IMR-90 (cell line): ENCODE results near the gene PTPN21. TPM values are rescaled to one million over a fixed set of nuclear protein-coding genes. Genes with fewer than 3 reads are reported as not detected.

ENCODE experiments used
- ATAC-seq: fragments of 200-7000 bp; cut with Tn5 transposase; 2 replicates; pipeline ENCODE4 v1.9.1; 2020; ENCODE audit warnings: low read depth, mild to moderate bottlenecking, moderate library complexity
- BruUV-seq: library from RNA; stranded (reverse); fragments of 400-500 nt; replicated peaks from 2 replicates; lab custom pipeline; 2021; lab: Mats Ljungman, UMichigan
- CTCF ChIA-PET: fragments of 300-600 bp; formaldehyde crosslinking; extraction: SDS; loops from one replicate; lab custom pipeline; 2021; ENCODE audit warnings: antibody characterized with exemption; lab: Yijun Ruan, JAX
- POLR2A ChIA-PET: fragments of 300-600 bp; sonication (Branson Sonifier 250); formaldehyde crosslinking; loops from one replicate; lab custom pipeline; 2022; ENCODE audit warnings: antibody characterized with exemption; ENCODE audit not compliant: unreplicated experiment; lab: Charles Lee
- DNase-seq: peaks from one replicate; pipeline ENCODE4 v3.0.0; 2013
- H2AFZ ChIP-seq: replicated peaks from 2 replicates; pipeline ENCODE3; 2013; ENCODE audit warnings: low read length, mild to moderate bottlenecking; ENCODE audit not compliant: poor library complexity
- H2AK5ac ChIP-seq: 2 replicates; pipeline ENCODE4 v1.6.1; 2013; ENCODE audit warnings: low read depth, low read length, inconsistent platforms
- H2AK9ac ChIP-seq: replicated peaks from 2 replicates; pipeline ENCODE3; 2013; ENCODE audit warnings: mild to moderate bottlenecking, low read depth, low read length, moderate library complexity; ENCODE audit not compliant: poor library complexity
- H2BK120ac ChIP-seq: 2 replicates; pipeline ENCODE4 v1.6.1; 2013; ENCODE audit warnings: low read depth, low read length, inconsistent platforms
- H2BK15ac ChIP-seq: 3 replicates; pipeline ENCODE4 v1.6.1; 2013; ENCODE audit warnings: low read depth, low read length, inconsistent platforms
- H2BK20ac ChIP-seq: 2 replicates; pipeline ENCODE4 v1.6.1; 2013; ENCODE audit warnings: low read depth, mild to moderate bottlenecking, inconsistent platforms, low read length, moderate library complexity
- H2BK5ac ChIP-seq: 2 replicates; pipeline ENCODE4 v1.6.1; 2013; ENCODE audit warnings: mild to moderate bottlenecking, low read depth, low read length, inconsistent platforms; ENCODE audit not compliant: poor library complexity, severe bottlenecking
- H3K14ac ChIP-seq: replicated peaks from 2 replicates; pipeline ENCODE4 v1.6.1; 2013; ENCODE audit warnings: low read depth, low read length, inconsistent platforms
- H3K18ac ChIP-seq: 2 replicates; pipeline ENCODE4 v1.6.1; 2013; ENCODE audit warnings: low read depth, low read length, control low read depth
- H3K23ac ChIP-seq: 2 replicates; pipeline ENCODE4 v1.6.1; 2013; ENCODE audit warnings: low read depth, low read length, inconsistent platforms
- H3K27ac ChIP-seq: 2 replicates; pipeline ENCODE4 v1.5.1; 2013; ENCODE audit warnings: mild to moderate bottlenecking, control low read depth, low read length; ENCODE audit not compliant: insufficient read depth
- H3K27me3 ChIP-seq: 2 replicates; pipeline ENCODE4 v1.6.1; 2013; ENCODE audit warnings: low read length; ENCODE audit not compliant: control insufficient read depth, insufficient read depth
- H3K36me3 ChIP-seq: 2 replicates; pipeline ENCODE4 v1.6.1; 2013; ENCODE audit warnings: low read length, mixed read lengths; ENCODE audit not compliant: control insufficient read depth, insufficient read depth
- H3K4ac ChIP-seq: 2 replicates; pipeline ENCODE4 v1.6.1; 2013; ENCODE audit warnings: low read depth, low read length, inconsistent platforms
- H3K4me1 ChIP-seq: 2 replicates; pipeline ENCODE4 v1.6.1; 2013; ENCODE audit warnings: low read length, mixed read lengths; ENCODE audit not compliant: control insufficient read depth, insufficient read depth
- H3K4me2 ChIP-seq: 2 replicates; pipeline ENCODE4 v1.6.1; 2013; ENCODE audit warnings: low read depth, mild to moderate bottlenecking, control low read depth, low read length, moderate library complexity
- H3K4me3 ChIP-seq: 2 replicates; pipeline ENCODE4 v1.5.1; 2013; ENCODE audit warnings: low read depth, mild to moderate bottlenecking, control low read depth, low read length, moderate library complexity; ENCODE audit not compliant: insufficient read depth
- H3K56ac ChIP-seq: 2 replicates; pipeline ENCODE4 v1.6.1; 2013; ENCODE audit warnings: low read length, inconsistent platforms; ENCODE audit not compliant: insufficient read depth; ENCODE audit errors: extremely low read depth
- H3K79me1 ChIP-seq, 2 experiments: 2 replicates each; pipeline ENCODE4 v1.6.1; 2013; ENCODE audit warnings: low read length in 2 of 2, inconsistent platforms in 1 of 2, low read depth in 1 of 2
- H3K9ac ChIP-seq: 2 replicates; pipeline ENCODE4 v1.6.1; 2013; ENCODE audit warnings: low read depth, low read length, control low read depth
- H3K9me1 ChIP-seq: 2 replicates; pipeline ENCODE4 v1.6.1; 2013; ENCODE audit warnings: low read length, inconsistent platforms; ENCODE audit not compliant: insufficient read depth
- H3K9me3 ChIP-seq: 2 replicates; pipeline ENCODE4 v1.6.1; 2013; ENCODE audit warnings: low read length; ENCODE audit not compliant: control insufficient read depth, insufficient read depth
- H4K20me1 ChIP-seq: 2 replicates; pipeline ENCODE4 v1.6.1; 2013; ENCODE audit warnings: low read length, inconsistent platforms; ENCODE audit not compliant: insufficient read depth
- H4K5ac ChIP-seq: 2 replicates; pipeline ENCODE4 v1.6.1; 2013; ENCODE audit warnings: mild to moderate bottlenecking, low read depth, low read length, control low read depth
- H4K8ac ChIP-seq, 2 experiments: 2 replicates each; pipeline ENCODE4 v1.6.1; 2013; ENCODE audit warnings: low read depth in 2 of 2, low read length in 2 of 2, control low read depth in 1 of 2, inconsistent platforms in 1 of 2
- H4K91ac ChIP-seq: 2 replicates; pipeline ENCODE4 v1.6.1; 2013; ENCODE audit warnings: low read depth, low read length, inconsistent platforms; ENCODE audit not compliant: insufficient read depth
- CEBPB ChIP-seq: IDR thresholded peaks from 2 replicates; pipeline ENCODE4 v1.6.1; 2012; ENCODE audit warnings: low read depth, low read length, improper control_type of control experiment
- MAFK ChIP-seq: IDR thresholded peaks from 2 replicates; pipeline ENCODE4 v1.6.1; 2012; ENCODE audit warnings: low read depth, low read length, improper control_type of control experiment
- WGBS, 2 experiments: methylation state at CpG; one replicate each; pipeline versions ENCODE4 v1.1.5 to v1.1.7; 2013; ENCODE audit warnings: missing lambda C conversion rate in 2 of 2; ENCODE audit not compliant: insufficient read length in 1 of 2; ENCODE audit errors: extremely low coverage in 2 of 2; 5-methylcytosine and 5-hydroxymethylcytosine counted together
- dilution Hi-C: fragments of 300-500 bp; cut with HindIII; formaldehyde crosslinking; loops from one replicate; pipeline ENCODE4 v1.14.3; 2018; ENCODE audit warnings: low sequenced_read_pairs; ENCODE audit not compliant: unreplicated experiment
- in situ Hi-C: fragments of 300-500 bp; cut with MboI; formaldehyde crosslinking; loops from 3 replicates; pipeline ENCODE4 v1.14.3; 2019; ENCODE audit warnings: low sequenced_read_pairs, inconsistent platforms, mixed read lengths
- intact Hi-C: fragments of 100-400 bp; cut with micrococcal nuclease; formaldehyde crosslinking; loops from 2 replicates; pipeline ENCODE4 v1.10.0; 2022
- polyA plus RNA-seq, 3 experiments: library from polyadenylated mRNA; depleted of rRNA; stranded (reverse); fragments of >200 nt; gene quantifications; 2 replicates each; pipeline ENCODE4 v1.2.3, GENCODE V29; 2012; ENCODE audit warnings: low replicate concordance in 1 of 3
- total RNA-seq: library from RNA; depleted of rRNA; stranded (reverse); fragments of >200 nt; gene quantifications from 2 replicates; pipeline ENCODE4 v1.2.3, GENCODE V29; 2012

The PTPN21 gene
- total and polyA plus RNA-seq, 2 of the 4 experiments (the other 2 are of a cell fraction) = 10.4 to 10.7 TPM

GRCh38 chr14:88521818-88522217 is 33.0 kb downstream of the PTPN21 start:
- H3K27me3 ChIP-seq = no peaks in the 10 kb centered on the region
- WGBS, 2 experiments = no CpG with 5 or more reads among the region's 3 CpGs
- POLR2A ChIA-PET = no interaction called here
- H3K4me1 ChIP-seq = peaks cover 2% of the 10 kb centered on the region; the same call in 1 of the 2 replicates
- no peak overlapping the region for H2BK120ac ChIP-seq
- peaks cover 8% of the 10 kb centered on the region; the same call in 1 of the 2 replicates for H4K20me1 ChIP-seq
- H3K36me3 ChIP-seq = peaks cover 4% of the 10 kb centered on the region; the same call in 1 of the 2 replicates
- intact Hi-C loops (no loop called here), in situ Hi-C loops (no loop called here), dilution Hi-C loops (no loop called here)
- H3K9ac ChIP-seq = no peak overlapping the region
- H2BK20ac ChIP-seq = no peak overlapping the region
- no peak overlapping the region for H3K23ac ChIP-seq
- peak; percentile 38; the same call in 1 of the 2 replicates for ATAC-seq
- no peaks in the 10 kb centered on the region for H3K9me3 ChIP-seq
- no peak overlapping the region for H3K4me3 ChIP-seq
- CTCF ChIA-PET = no interaction called here
- H2BK15ac ChIP-seq = no peak overlapping the region
- H2AFZ ChIP-seq = no peak overlapping the region
- no peak overlapping the region for H3K4me2 ChIP-seq
- no peak overlapping the region for H4K5ac ChIP-seq
- H3K56ac ChIP-seq = no peak overlapping the region
- H3K18ac ChIP-seq = no peak overlapping the region
- H2BK5ac ChIP-seq = no peak overlapping the region
- H2AK9ac ChIP-seq = no peak overlapping the region
- no peak overlapping the region; the same call in 1 of the 2 replicates for H3K14ac ChIP-seq
- H3K9me1 ChIP-seq = no peaks in the 10 kb centered on the region
- no peak overlapping the region for H4K91ac ChIP-seq
- no peak overlapping the region for H2AK5ac ChIP-seq
- no peak overlapping the region for H3K27ac ChIP-seq
- no peak overlapping the region for H3K4ac ChIP-seq
- peaks cover 26 to 52% of the 10 kb centered on the region in 2 experiments for H3K79me1 ChIP-seq
- BruUV-seq = no TSS peak
- peak; percentile 27 for DNase-seq
- TF ChIP-seq MAFK (no peak), CEBPB (peak; percentile 79)
- H4K8ac ChIP-seq = no peak overlapping the region
